Fibroblast of gingiva (primary cell): ENCODE results near the gene SUPT4H1.
"Not testable (repeated sequence)": the region's sequence is repeated elsewhere in the genome, so short reads cannot be mapped to it uniquely, and the experiment has no call there.

Source experiments
- DNase-seq: peaks from one replicate; pipeline ENCODE4 v3.0.0-alpha.2; 2011; ENCODE audit warnings: low read depth

Gene SUPT4H1

DNA sequence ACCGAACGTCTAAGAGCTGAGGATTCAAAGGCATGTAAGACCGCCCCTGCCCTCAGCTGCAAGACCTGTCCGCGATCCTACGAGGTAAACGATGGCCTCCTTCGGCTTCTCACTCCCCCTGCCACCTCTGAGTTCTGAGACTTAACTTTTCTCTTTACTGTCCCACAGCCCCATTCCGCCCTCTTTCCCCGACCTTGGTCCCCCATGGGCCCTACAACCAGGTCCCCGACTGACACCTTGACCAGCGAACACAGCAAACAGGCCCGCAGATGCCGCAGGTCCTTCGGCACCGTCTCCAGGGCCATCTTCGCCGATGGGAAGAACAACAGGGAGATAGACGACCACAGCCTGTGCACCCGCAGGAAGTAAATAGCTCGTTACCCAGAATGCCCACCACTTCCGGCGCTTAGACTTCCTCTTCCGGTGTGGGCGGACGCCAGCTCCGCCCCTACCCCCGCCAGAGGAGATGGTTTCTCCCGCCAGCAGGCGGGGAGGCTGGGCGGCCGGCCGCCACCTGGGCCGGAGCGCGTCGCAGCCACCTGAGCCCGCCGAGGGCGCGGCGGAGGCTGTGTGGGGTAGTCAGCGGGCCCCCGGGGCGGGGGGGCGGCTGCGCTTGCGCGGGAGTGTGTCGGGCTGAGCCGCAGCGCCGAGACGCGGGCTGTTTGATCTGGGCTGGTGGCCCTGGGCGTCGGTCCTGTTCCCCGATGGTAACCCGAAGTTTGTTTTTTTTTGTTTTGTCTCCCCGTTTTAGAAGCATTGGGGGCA is at the start of gene SUPT4H1:
Gene SUPT4H1, minus strand, starts transcription at position 371 of the 765 bp plus-strand sequence. Its CDS starts 66 bp downstream, at position 305.
- peak; percentile 92 for DNase-seq

DNA sequence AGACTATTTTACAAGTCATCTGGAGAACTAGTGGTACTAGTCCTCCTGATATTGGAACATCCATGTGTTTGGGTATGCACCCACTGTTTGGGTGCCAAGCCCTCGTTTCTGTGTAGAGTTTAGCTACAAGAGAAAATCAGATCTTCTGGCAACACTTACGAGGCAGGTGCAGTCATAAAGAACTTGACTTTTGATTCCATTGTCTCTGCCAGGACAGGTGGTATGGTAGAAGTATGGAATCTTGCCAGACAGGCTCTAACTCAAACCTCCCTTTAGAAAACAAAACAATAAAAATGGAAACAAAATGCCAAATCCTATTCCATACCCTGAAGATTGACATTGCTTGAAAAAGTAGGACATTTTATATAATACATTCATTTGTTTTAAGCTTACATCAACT is 49.3 kb upstream of the SUPT4H1 start:
- DNase-seq: no peak

DNA sequence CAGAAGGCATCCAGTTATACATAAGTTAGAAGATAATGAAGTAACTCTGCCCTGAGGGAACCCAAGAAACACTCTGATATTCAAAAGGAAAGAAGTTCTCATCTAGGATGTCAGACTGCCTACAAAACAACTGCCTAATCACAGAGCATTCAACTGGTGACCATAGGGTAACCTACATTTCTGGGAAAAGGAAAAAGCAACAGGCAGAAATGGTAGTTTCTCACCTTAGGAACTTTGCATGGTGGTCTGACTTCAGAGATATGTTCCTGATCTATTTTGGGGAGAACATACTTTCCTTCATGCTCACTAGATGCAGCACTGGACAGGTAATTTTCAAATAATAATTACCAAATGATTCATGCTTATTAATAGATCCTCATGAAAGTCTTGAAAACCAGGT is 48.8 kb upstream of the SUPT4H1 start:
- DNase-seq: no peak

DNA sequence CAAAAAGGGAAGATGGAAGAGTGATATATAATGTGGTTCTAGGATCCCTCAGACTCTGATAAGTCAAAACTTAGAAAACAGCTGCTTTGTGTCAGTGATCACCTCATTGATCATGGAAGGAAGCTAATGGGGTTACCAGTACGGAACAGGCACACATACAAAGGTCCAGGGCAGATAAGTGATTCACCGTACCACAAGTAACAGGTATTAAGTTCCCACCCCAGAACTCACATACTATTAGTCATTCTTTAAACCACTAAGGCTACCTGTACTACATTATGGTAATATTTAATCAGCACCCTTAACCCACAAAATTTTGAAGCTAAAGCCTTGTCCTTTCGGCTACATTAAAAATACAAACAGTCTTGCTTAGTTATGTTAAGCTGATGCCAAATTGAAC is 48.0 kb upstream of the SUPT4H1 start:
- DNase-seq: no peak

DNA sequence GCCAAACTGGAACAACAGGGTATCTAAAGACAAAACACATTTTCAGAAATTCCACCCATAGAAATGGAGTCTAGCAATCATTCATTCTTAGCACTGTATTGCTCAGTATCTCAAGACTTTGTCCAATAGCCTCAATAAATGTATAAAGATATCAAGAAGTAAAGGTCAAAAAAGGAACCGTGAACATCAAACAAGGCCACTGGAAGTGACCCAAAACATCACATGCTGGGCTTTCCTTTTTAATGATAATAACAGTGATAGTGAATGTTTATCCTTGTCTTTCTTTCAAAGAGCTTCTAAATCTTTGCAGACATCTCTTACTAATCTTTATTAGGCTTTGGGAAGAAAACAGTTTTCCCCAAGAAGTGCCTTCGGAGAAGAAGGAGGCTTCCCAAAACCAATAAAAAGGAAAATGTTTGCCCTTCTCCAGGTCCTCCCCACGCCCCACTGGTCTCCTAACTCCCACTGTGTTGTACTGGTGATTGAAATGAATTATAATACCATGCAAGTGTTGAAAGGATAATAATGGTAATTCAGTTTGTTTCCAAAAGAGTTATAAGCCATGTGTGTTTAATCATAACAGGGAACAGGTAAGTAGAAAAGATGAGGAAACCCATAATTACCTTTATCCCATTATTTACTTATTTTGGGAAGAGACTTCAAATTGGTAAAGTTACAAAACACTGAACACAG is 46.7 kb upstream of the SUPT4H1 start:
- no peak for DNase-seq

DNA sequence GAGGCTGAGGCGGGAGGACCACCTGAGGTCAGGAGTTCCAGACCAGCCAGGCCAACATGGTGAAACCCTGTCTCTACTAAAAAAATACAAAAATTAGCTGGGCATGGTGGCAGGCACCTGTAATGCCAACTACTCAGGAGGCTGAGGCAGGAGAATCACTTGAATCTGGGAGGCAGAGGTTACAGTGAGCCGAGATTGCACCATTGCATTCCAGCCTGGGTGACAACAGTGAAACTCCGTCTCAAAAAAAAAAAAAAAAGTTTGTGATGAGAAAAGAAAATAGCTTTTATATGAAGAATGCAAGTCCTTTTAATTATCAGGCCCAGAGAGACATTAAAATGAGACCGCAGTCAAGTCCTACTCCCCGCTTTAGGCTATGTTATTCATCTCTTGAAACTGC is 45.4 kb upstream of the SUPT4H1 start:
- DNase-seq: not testable (repeated sequence)

DNA sequence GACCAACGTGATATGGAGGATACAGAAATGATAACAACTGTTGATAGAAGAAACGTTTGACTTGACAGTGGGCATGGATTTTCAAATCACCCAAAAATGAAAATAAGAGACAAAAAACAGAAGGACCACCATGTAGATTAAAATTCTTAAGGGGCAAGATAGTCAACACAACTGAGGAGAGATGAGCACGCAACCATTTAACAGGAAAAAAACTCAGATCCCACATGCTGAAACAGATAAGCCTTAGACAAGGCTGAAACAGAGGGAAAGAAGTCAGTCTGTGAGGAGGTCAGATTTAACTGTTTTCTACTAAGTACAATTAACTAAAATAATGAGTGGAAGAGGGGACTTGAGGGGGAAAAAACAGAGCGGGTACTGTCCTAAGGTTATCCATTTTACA is 44.2 kb upstream of the SUPT4H1 start:
- no peak for DNase-seq

DNA sequence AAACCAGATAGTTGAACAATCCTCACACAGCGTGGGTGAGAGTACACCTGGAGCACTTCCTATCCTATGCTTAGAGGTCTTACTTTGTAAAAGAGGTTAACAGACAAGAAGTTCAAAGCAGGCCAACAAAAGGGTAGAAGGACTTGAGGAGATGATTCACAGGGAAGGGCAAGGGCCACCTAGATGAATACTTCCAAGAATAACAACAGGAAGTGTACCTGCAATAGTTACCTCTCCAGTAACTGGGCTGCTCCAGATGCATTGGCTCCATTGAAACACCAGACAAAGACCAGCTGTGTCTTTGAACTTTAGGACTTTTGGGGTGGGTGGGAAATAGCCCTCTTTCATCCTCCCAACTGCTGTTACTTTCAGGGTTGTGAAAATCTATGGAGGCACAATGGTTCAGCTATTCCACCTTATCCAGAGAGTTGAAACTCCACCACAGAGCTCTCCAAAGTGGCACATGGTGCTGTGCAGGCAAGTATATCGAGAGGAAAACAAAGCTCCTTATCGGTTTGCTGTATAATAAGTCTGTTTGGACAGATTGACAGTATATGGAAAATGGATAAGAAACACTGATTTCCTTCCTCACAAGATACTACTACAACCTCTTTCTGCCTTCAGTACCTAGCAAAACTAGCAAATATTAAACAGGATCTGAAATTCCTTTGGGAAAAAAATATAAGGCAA is 42.7 kb upstream of the SUPT4H1 start:
- DNase-seq: no peak

DNA sequence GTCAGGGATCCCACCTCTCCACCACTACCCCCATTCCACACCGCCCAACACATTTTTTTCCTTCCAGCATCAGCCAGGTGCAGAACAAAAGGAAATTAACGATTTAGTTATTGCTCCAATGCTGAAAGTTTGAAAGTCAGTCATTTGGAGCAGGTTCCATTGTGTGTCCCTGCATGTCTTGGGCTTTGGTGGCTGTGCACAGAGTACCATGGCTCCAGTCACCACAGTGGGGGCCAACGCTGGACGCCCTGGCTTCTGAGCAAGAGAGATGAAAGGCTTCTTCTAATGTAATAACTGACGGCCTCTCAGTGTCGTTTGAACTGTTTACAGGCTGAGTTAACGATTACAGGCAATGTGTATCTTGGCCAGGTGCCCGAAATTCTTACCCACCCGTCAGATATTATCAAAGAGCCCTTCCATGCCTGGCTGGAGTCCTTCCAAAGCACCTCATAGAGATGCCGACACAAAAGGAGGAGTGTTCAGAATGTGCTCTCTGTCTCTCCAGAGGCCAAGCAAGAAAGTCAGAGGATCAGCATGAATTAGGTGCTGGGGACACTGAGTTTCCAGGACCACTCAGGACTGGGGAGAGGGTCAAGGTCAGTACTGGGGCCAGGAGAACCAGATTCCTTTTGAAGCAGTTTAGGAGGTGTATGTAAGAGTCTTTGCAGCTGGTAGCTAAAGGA is 39.4 kb upstream of the SUPT4H1 start:
- no peak for DNase-seq

DNA sequence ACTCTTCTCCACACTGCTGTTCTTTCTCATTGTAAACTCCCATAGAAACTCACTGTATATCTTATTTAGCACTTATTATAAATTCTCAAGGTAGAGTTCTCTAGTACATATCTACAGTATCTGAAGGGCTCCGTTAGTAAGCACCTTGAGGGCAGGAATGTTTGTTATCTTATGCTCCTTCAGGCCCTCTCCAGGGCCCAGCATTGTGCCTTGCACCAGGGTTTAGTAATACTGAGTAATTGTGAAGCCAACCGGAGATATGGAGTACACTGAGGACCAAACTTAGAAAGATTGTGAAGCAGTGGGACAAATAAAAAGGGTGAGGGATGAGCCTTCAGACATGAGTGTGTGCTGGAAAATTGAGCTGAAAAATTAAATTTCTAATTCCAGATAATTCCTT is 38.9 kb upstream of the SUPT4H1 start:
- no peak for DNase-seq

DNA sequence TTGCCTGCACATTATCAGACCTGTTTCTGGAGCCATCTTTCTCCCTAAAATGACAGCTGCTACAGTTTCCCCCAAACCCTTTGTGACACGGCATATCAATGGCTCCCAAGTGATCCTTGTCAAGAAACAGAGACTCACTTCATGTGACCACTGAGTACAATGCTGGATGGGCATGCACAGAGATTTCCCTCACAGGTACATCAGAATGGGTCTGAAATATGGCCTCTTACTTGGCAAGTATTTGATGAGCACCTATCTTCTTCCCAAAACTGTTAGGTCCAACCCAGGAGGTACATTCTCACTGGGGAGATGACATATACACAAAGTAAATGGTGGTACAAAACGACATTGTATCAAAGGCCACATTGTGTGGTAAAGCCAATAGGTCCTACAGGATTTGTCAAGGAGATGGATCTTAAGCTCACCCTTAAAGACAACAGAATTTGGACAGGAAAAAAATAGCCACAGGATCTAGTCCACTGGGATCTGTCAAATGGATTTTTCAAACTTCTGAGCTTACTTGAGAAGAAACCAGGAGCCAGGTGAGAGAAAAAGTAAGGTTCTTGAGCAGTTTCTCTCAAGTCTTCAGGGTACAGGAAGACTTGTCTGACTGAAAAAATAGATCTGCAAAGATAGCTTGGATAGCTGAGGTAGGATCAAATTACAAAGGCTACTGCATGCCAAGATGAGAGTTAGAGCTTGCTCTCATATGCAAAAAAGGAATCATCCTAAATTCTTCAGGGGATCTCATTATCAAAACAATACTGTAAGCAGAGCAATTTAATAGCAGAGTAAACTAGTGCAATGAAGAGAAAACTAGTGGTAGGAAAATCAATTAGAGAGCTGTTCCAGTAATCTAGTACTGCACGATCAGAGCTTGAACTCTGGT is 36.5 kb upstream of the SUPT4H1 start:
- no peak for DNase-seq

DNA sequence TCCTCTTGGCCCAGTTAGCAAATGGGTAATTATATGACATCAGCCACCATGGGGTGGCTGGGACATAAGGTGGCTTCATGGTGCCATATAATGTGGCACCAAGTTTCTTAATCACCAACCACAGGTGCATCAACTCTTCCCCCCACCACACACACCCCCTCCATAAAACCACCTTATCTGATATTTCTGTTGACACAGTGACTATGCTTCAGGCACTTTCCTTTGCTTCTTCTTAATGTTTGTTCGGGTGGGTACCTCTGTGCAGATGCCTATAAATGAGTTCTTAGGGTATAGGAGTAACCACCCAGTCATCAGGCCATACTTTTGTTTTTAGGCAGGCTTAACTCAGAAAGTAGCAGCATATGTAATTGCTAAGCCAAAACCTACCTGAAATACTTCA is 35.8 kb upstream of the SUPT4H1 start:
- DNase-seq: no peak

DNA sequence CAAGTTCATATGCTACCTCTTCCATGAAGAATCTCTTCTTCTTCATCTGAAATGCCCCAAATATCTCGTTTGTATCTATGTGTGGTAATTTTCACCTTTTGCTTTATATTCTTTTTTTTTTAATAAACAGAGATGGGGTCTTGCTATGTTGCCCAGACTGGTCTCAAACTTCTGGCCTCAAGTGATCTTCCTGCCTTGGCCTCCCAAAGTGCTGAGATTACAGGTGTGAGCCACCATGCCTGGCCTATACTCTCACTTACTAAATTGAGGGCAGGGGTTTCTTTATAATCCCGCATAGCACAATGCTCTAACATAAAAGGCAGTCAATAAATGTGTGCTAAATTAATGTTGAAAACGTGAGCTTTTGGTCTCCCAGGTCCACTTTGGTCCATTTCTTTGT is 34.7 kb upstream of the SUPT4H1 start:
- no peak for DNase-seq

DNA sequence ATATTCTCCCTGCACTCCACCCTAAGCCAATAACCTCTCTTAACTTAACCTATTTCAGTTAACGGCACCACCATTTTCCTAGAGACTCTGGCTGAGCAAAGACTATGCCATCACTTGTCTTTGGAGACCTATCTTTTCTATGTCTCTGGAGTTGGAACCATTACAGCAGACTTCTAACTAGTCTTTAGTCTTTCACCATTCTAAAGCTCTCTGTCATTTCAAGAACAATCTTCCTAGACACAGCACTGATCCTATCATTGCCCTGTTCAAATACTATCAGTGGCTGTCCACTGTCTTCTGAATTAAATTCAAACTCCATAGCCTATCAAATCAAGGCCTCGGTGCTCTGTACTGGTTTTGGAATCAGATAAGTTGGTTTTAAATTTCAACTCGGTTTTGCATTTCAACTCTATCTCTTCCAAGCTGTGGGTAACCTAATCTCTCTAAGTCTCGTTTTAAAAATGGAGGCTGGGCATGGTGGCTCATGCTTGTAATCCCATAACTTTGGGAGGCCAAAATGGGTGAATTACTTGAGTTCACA is 33.4 kb upstream of the SUPT4H1 start:
- no peak for DNase-seq

DNA sequence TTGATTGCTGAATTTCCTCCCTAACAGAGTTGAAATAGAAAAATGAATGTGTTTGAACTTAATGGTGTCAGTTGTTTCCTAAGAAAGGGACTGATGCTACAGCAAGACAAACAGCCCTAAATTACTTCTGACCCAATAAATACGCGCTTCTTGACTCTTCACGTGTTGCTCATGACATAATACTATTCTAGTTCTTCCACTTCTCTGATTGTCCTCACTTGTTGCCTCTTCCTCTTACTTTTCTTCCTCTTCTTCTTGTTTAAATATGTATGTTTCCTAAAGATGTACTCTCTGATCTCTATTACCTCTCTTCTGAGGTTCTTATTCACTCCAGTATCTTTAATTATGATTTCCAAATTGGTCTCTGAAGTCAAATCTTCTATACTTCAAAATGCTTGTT is 32.9 kb upstream of the SUPT4H1 start:
- DNase-seq: no peak

DNA sequence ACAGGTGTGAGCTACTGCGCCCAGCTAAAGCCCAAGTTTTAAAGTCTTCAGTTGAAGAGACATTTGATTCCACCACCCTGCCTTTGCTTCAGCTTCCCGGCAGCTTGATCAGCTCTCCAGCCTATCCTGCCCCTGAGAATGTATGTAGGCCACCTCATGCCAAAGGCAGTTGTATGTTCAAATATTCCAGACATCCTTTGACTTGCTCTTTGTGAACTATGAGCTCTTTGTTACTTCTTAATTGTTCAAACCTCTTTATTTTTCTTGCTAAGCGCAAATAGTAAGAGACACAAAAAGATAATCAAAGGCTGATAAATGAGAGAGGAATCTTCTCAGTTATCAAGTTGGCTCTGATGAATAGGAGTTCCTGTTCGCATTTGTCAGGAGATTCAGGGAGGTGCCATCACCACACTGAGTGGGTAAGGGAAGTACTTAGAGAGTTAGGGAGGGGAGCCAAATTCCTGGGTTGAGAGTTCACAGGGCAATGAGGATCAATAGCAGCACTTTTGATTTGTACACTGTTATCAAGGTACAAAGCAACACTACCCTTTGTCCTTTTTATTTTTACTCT is 32.0 kb upstream of the SUPT4H1 start:
- no peak for DNase-seq

DNA sequence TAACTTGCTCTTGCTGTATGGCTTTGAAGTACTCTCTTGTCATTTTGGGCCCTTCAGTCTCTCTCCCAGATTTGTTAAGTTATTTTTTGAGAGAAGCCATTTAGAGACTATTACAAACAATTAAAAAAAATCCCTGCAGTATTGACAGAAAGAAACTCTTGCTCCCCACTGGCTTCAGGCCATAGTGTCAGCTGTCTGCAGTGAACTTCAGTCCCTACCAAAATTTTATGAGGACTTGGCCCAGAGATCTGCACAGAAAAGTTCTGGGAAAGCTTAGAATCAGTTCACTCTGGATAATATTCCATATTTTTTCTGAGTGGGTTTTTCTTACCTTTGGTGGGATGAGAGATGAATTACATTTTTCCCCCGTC is 30.9 kb upstream of the SUPT4H1 start:
- DNase-seq: no peak

DNA sequence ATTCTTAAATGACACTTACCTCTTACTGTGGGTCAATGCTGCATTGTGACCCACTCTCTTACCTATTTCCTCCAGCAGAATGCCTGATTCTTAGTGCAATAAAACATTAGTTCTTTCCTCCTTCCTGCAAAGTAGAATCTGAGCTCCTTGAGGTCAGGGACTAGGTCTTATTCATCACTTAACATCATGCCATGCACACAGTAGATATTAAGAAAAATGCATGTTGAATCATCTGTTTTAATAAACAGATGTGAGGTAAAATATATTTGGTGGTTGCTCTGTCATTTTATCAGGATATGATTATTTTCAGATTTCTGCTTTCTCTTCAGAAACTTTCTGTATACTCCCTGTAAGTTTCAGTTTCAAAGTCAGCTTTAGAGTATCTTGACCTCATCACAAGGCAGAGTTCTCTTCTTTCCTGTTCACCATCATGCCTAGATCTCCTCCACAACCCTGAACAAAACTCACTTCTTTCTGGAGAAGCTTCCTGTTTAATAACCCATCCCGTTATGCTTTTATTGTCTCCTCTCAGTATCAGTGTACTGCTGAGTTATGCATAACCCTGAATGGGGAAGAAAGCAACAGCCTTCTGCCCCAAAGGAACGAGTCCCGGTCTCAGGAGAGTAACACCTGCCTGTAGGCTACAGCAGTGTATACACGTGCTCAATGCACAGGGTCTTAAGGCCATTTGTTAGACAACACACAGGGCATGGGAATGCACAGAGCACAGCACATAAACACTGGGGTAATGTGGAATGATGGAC is 30.3 kb upstream of the SUPT4H1 start:
- DNase-seq: no peak

DNA sequence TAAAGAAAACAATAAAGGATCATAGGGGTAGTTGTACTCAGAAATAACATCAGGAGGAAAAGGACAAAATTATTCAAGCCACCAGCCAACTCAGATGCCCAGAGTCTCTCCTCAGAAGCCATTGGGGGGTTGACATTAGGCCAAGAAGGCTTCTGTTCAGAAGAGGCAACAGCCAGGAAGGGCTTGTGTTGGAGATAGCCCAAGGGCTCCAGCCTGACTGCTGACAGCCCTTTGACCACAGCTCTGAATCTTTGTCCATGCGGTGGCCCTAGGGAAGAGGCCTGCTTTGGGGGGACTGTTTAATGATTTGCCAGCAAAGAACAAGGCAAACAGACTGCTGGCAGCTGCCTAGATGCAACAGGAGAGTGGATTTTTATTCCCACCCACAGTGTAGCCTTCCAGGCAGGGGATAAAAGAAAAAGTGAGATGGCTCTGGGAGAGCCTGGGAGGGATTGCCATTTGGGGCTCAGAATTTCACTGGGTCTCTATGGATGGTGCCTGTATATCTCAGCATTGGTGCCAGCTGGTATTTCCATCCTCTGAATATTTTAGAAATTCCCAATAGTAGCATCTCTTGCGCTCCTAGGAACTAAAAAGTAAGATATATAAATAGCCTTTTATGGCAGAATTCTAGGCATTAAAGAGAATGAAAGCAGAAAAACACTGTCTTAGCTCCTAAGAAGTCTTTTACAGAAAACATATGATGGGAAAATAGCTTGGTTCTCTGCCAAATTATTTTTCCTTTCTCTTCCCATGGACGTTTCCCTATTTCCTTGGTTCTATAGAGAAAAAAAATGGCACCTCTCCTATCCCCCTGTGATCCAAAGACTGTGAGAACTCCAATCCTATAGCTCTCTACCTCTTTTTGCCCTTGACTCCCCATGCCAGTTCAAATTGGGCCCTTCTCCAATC is 29.4 kb upstream of the SUPT4H1 start:
- DNase-seq: no peak
